HG03139 (cell line): ENCODE measurements around the gene RBM38.

Source experiments
- ATAC-seq: cut with Tn5 transposase; IDR thresholded peaks from one replicate; pipeline ENCODE4 v1.9.1; 2021; ENCODE audit not compliant: unreplicated experiment

The RBM38 gene

DNA sequence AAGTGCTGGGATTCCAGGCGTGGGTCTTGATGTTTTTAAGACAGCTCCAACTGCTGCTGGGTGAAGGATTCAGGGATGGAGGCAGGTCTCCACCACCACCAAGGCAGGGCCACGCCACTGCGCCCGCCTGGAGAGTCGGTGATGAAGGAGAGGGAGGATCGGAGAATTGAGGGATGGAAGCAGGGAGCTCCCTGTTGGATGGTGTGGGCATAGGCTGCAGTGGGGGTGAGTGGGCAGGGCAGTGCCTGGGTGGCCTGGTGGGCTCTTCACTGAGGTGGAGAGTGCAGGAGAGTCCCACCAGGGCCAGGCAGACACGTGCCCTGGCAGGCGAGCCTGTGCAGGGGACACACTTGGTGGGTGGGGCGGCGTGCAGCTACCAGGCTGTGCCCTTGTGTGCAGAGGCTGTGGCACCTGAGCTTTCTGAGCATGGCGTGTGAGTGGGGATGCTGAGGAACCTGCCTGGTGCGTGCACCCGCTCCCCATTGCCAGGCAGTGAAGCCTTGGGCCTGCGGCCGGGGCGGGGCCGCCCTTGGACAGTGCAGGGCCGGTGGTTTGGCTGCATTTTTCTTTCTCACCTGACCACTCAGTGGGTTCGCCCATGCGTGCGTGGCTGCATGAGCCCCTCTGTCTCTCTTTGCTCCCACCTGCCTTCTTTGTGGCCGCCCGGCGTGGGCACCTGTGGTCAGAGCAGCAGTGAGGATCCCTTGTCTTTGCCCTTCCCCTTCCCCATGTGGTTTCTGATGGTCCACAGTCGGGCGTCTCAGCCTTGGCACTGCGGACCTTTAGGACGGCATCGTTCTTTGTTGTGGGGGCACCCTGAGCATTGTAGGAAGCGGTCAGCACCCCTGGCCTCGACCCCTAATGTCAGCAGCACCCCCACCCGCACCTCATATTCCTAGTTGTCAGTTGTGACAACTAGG is 11.3 kb downstream of the RBM38 start:
- ATAC-seq: no peak

- no peak for ATAC-seq
Measured at GRCh38 chr20:57403216-57403615, 12.0 kb downstream of the RBM38 start.

DNA sequence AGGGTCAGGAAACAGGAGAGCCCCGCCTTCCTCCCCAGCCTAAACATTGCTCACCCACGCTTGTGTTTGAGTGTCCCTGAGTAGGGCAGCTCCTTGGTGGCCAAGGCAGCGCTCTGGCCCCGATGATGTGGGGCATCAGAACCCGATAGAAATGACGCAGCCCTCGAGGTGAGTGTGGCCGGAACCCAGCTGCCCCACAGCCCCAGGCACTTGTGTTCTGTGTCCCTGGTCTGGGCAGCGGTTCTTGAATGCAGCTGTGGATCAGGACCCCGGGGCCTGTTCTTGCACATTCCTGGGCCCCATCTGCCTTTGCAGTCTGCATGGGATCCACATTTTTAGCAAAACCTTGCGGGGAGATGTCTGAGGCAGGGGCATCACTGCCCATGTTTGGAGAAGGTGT is 12.8 kb downstream of the RBM38 start:
- no peak for ATAC-seq

GRCh38 chr20:57404419-57405072 is 13.3 kb downstream of the RBM38 start:
- ATAC-seq: no peak

- no peak for ATAC-seq
Measured at GRCh38 chr20:57405236-57406016, 14.2 kb downstream of the RBM38 start.

GRCh38 chr20:57407541-57407956 is 16.4 kb downstream of the RBM38 start:
- no peak for ATAC-seq

DNA sequence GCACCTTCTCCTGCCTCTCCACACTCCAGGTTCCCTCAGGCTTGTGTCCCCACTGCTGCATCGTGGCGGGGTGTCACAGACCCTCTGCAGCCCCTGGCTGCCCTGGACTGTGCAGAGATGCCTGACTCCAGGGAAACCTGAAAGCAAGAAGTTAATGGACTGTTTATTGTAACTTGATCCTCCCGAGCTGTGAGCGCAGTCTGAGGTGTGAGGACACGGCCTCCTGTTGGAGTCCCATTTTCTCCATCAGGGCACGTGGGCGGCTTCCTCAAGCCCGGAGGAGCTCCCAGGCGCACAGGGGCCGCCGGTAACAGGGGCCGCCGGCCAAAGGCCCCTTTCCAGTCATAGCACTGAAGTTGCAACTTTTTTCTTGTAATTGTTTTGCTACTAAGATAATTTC is 16.9 kb downstream of the RBM38 start:
- ATAC-seq: no peak

DNA sequence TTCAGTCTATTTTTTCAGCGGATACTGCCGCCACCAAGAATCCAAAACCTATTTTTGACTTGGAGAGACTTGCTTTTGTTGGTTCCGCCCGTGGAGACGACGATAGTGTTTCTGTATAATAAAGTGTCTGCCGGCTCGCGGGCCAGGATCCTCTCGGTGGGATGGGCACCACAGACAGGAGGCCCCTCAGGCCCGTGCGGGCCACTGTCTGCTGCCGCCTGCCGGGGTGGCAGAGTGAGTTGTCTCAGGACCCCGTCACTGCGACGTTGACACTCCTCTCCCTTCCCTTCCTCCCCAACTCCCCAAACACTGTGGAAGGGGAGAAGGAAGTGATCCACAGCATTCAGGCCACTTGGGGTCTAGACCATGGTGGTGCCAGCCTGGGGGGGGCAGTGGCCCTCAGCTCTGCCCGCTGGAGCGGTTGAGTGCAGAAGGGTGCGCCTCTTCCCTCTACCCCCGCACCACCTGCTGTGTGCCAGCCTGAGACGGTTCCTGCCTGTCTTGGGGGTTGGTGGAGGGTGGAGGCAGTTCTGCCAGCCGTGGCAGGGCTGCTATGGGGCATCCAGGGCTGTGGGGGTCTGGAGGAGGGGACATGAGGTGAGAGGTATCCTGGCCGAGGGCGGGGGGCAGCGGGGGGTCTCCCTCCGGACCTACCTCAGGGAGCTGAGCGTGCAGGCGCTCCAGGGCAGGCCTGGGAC is 17.5 kb downstream of the RBM38 start:
- no peak for ATAC-seq

GRCh38 chr20:57409316-57409671 is 18.1 kb downstream of the RBM38 start:
- ATAC-seq: no peak

GRCh38 chr20:57409672-57410397 is 18.6 kb downstream of the RBM38 start:
- ATAC-seq: no peak

DNA sequence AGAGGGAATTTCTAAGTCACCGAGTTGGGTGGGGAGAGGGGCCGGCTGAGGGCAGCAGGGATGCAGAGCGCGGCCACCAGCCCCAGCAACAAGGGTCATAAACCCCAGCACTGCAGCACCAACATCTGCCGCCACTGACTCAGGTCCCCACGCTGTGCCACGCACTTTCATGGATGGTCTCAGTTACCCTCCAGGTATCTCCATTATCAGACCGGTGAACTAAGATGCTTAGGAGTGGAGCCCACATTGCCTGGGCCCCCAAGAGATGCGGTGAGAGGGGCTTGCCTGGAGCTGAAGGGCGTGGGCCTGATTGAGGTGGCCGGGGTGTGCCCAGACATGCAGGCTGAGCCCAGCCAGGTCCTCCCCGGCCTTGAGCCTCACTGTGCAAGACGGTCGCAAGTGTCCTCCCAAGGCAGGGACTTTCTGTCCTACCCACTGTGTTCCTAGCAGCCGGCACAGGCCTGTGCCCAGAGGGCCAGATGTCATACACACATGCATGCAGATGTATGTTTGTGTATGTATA is 19.3 kb downstream of the RBM38 start:
- ATAC-seq: no peak

- no peak for ATAC-seq
Measured at GRCh38 chr20:57410924-57411323, 19.7 kb downstream of the RBM38 start.

GRCh38 chr20:57411406-57412283 is 20.4 kb downstream of the RBM38 start:
- no peak for ATAC-seq

- no peak for ATAC-seq
Measured at GRCh38 chr20:57412347-57413029, 21.3 kb downstream of the RBM38 start.

DNA sequence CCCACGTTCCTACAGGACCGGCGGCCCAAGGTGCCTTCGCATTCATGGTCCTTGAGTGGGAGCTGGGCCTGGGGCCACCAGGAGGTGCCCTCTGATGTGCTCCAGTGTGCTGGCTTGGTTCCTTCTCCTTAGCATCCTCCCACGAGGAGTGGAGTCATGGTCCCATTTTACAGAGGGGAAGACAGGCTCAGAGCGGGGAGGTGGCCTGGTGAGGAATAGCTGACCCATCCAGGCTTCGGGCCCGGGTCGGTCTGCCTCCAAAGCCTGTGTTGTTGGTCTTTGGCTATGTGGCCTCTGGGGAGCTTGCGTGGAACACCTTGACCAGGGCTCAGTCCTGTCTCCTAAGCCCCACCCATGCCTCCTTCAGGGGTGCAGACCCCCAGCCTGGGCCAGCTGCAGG is 22.8 kb downstream of the RBM38 start:
- ATAC-seq: no peak

DNA sequence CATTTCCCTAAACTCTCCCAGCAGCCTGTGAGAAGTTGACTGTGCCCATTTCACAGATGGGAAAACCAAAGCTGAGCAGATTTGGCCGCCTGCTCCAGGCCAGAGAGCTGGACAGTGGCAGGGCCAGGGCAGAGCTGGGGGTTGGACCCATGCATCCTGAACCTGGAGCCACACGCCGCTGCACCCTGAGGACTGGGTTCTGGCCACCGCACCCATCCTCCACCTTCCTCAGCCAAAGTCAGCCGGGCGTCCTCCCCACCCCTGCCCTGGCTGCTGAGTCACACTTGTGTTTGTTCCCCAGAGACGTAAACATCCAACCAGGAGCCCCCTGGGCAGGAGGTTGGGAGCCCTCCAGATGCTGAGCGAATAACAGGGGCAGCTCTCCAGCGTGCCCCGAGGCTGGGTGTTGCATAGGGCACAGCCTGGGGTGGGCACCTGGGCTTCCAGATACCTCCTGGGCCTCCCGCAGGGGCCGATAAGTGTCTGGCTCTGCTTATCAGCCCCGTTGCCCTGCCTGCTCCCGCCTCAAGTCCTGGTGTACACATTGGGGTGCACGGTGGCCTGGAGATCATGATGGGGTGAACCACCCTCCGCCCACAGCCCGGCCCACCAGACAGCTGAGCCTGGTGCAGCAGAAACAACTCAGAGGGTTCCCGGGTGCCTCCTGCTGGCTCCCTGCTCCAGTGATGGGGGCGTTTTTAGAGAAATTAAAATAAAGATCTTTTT is 23.8 kb downstream of the RBM38 start:
- no peak for ATAC-seq

DNA sequence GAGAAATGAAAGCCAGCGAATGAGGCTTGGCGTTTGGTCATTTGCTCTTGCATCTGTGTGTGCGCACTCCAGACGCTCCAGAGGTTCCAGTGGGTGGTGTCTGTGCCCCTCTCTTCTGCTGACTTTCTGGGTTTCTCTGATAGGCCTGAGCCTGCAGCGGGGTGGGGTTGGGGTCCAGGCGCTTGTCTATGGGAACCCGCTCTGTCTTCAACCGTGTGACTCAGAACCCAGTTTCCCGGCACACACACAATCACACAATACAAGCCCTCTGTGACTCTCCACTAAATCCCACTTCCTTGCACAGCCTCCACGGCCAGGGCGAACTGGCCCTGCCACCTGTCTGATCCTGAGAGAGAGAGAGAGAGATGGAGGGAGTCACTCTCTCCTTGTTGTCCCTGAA is 24.6 kb downstream of the RBM38 start:
- ATAC-seq: no peak
